HG03159 (cell line): ENCODE results near the gene SLFN12L.

Experiments
- ATAC-seq: cut with Tn5 transposase; IDR thresholded peaks from one replicate; pipeline ENCODE4 v1.9.1; 2021; ENCODE audit warnings: mild to moderate bottlenecking, moderate library complexity; ENCODE audit not compliant: unreplicated experiment

SLFN12L gene

GRCh38 chr17:35433075-35433894 lies 104.2 kb downstream of the SLFN12L start:
- no peak for ATAC-seq

- peak; percentile 82 for ATAC-seq
Observed at GRCh38 chr17:35432176-35433074, 105.1 kb downstream of the SLFN12L start, which contains the start of gene SLFN12. TSS of gene SLFN12 (minus strand) at chr17:35432500. CDS start at chr17:35423028, 9,472 bp downstream.

- ATAC-seq: no peak
Observed at GRCh38 chr17:35429702-35430101, 107.8 kb downstream of the SLFN12L start.

- no peak for ATAC-seq
Observed at GRCh38 chr17:35428229-35428628, 109.2 kb downstream of the SLFN12L start.

GRCh38 chr17:35423761-35424160 lies 113.7 kb downstream of the SLFN12L start:
- ATAC-seq: no peak
